Endometrial microvascular endothelial cells (primary cell): ENCODE data around the gene ZNF710. TPM values are rescaled to one million over a fixed set of nuclear protein-coding genes. Genes with fewer than 3 reads are reported as not detected.

ENCODE experiments used
- in situ Hi-C: cut with HindIII; loops from 2 replicates; pipeline ENCODE4 v1.10.0; 2017; ENCODE audit warnings: low sequenced_read_pairs, low pct_unique_long_range_greater_than_20kb; ENCODE audit errors: inconsistent ontology term
- total RNA-seq: library from RNA; depleted of rRNA; stranded (reverse); fragments of >200 nt; gene quantifications from one replicate; pipeline ENCODE4 v1.2.3, GENCODE V29; 2015; ENCODE audit errors: inconsistent ontology term

Gene ZNF710
- total RNA-seq, 1 donor from 2014 or later = 15.2 TPM

DNA sequence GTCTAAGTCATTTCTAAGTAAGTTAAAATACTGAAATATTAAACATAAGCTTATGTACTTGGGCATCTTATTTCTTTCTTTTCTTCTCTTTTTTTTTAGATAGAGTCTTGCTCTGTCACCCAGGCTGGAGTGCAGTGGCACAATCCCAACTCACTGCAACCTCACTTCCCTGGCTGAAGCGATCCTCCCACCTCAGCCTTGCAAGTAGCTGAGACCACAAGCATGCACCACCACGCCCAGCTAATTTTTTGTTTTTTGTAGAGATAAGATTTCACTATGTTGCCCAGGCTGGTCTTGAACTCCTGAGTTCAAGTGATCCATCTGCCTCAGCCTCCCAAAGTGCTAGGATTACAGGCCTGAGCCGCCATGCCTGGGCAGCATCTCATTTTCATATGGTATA is 16.0 kb upstream of the ZNF710 start:
- in situ Hi-C loops = no loop called here

DNA sequence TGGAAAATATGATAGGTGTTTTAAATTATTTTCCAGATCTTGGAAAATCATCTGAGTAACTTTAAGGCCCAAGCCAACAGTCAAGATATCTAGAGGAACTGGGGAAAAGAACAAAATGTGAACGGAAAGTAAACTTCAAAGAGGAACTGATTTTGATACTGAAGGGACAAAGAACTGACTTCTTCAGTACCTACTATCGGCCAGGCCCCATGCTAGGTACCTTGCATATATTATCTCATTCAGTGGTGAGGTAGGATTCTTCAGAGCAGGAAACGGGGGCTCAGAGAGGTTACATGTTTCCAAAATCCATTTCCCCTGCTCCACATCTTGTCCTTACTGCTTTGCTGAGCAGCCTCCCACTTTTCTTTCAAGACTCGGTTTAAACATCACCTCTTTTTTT is 9.8 kb upstream of the ZNF710 start:
- in situ Hi-C loops = no loop called here

DNA sequence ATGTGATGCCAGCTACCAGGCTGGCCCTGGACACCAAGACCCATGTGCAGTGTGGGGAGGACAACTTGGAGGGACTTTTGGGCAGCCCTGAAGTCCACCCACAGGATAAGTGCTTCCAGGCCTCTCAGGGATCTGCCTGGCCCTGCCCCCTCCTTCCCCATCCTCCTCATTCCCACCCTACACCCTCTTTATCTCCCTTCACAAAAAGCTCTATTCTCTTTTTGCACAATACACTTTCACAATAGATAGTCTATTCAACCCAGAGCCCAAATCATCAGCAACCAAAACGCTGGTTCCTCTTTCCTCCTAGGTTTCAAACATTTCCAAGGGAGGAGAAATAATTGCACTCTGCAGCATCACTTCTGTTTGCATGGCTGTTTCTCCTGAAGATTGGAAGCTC is 7.8 kb upstream of the ZNF710 start:
- in situ Hi-C loops = no loop called here

DNA sequence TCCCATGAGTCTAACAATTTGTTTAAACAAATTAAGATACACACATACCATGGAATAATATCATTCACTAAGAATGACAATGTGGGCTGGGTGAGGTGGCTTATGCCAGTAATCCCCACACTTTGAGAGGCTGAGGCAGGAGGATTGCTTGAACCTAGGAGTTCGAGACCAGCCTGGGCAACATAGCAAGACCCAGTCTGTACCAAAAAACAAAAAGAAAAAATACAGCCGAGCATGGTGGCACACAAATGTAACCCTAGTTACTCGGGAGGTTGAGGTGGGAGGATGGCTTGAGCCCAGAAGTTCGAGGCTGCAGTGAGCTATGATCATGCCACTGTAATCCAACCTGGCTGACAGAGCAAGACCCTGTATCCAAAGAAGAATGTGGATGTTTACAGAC is 4.0 kb upstream of the ZNF710 start:
- in situ Hi-C loops = no loop called here

DNA sequence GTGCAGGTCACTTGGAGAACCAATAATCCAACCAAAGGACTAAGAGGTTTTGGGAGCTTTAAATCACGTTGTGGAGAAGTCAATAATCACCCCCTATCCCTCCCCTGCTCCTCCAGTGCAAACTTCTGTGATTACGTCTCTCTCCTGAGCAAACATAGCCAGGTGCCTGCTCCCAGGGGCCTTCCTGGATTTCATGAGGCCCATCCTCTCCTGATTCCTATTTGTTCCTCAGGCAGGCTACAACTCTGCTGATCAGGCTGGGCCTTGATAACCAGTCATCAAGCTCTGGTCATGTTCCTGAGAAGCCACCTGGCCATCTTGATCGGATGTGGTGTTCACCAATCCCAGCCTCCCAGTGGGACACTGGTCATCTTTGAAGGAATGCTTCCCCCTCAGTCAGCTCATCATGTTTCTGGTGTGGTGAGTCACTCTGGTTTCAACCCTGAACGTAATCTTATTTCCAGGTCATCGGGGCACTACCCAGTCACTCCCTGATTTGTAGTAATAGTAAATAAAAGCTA is 2.9 kb upstream of the ZNF710 start:
- in situ Hi-C loops = no loop called here

DNA sequence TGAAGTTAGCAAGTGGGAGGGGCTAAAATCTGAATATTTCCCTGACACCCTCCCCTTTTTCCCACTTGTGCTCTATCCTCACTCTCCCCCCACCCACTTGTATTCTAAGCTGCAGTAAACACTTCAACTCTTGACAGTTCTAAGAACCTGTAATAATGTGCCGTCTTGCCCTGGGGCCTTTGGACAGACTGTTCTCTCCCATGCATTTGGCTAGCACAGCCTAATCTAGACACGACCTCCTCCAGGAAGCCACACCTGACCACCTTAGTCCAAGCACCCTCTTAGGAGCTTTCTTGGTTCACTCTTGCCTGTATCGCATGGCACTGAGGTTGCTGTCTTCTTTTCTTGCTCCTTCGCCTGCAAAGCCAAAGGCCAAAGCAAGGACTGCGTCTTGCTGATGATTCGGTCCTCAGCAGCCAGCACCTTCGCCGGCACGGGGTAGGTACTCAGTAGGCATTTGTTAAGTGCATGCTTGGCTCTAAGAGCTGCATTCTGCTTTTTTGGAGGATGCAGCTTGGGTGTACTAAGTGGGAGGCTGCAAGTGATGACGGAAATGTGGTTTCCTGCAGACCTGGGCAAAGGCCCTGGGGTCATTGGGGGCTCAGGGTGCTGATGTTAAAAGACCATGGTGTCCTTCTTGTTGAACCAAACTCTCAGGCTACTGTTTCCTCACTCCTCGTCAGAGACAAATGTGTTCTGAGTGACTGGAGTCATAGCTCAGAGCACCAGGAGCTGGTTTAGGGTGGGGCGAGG is 2.0 kb upstream of the ZNF710 start:
- in situ Hi-C loops = no loop called here

DNA sequence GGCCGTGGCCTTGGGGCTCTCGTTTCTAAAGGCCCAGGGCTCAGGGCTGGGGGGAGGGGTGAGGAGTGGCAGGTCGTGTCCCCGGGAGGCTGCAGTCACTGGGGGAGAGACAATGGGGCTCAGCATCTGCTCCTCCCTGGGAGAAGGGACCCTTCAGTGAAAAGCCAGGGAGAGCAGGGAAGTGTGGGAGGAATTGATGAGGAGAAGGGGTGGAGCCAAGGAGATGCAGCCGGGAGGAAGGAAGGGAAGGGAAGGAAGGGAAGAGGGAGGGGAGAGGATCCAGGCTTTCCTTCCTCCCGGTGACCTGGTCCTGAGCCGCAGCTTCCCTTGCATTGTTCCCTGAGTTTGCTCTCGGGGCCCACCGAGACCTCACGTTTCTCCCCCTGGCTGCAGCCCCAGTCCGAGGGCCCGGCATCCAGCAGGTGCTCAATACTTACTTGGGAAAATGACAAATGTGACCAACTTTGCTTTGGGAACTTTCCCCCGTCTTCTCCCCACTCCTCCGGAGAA is 1.4 kb upstream of the ZNF710 start:
- in situ Hi-C loops = no loop called here

DNA sequence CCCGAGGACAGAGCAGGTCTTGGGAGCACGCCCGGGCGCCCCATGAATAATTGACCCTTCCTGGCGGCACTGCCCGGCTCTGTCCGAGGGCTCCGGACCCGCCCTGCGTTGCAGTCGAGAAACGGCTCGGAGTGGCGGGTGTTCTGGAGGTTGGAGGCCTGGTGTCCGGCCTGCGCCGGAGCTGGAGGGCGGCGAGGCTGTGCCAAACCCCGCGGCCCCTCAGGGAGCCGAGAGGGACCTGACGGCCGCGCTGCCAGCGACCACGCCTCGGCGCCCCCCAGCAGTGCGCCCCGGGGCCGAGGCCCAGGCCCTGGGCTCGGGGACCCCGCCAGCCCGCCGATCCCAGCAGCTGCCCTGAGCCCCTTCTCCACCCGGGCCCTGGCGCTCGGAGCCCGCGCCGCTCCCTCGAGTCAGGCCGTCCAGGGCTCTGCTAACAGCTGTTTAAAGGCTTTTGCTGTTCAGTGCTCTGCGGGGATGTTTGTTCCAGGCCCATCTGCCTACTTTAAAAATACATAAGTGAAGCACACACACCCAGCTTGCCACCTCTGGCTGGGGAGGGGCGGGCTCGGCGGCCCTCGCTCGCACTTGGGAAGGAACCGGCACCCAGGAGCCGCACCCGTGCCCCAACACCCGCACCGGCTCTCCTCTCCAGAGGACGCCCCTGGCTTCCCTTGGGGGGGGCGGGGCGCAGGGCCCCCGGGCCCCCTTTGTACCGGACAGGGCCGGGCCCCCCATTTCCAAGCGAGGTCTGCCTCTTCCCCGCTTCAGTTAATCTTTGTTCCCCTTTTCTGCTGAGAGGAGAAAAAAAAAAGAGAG is 730 bp upstream of the ZNF710 start:
- in situ Hi-C loops = no loop called here

DNA sequence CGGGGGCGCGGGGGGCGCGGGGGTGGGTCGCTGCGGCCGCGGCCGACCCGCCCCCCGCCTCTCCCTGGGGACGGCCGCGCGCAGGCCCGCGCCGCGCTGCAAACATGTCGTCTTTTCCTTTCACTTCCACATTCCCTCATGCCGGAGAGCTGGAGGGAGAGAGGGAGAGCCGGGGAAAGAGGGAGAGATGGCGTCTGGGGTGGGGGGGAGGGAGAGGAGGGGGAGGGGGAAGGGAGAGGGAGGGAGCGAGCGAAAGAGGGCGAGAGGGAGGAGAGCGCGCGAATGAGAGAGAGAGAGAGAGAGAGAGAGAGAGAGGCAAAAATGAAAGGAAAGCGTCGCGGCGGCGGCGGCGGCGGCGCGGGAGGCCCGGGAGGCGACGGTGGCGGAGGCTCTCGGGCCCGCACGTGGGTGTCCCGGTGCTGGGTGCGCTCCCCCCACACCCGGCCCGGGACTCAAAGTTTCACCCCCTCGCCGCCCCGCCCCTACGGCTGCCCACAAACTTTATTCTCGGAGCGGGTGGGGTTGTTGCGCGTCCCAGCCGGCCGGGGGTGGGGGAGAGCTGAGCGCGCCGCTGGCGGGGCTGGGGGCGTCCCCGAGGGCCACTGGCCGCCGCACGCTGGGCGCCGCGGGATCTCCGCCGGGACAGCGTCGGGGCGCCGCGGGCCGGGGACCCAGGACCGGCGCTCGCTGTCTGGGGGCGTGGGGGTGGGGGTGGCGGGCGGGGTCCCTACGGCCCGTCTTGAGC is 731 bp downstream of the ZNF710 start:
- in situ Hi-C loops = no loop called here

DNA sequence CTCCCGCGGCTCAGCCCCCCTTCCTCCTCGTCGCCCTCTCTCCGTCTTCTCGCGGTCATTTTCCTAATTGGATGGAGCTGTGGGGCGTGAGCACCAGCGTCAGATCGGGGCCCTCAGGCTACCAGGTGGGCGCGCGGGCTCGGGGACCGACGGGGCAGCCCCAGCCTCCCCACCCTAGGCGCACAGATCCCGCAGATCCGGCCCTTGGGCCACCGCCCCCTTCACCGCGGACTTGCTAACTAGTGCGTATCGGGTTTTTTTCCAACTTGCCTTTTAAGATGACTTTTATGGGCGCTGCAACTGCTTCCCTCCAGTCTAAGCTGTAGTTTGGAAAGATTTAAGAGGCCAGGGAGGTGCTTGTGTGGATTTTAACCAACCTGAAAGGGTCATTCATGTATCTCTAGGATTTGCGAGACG is 1.3 kb downstream of the ZNF710 start:
- in situ Hi-C loops = no loop called here

DNA sequence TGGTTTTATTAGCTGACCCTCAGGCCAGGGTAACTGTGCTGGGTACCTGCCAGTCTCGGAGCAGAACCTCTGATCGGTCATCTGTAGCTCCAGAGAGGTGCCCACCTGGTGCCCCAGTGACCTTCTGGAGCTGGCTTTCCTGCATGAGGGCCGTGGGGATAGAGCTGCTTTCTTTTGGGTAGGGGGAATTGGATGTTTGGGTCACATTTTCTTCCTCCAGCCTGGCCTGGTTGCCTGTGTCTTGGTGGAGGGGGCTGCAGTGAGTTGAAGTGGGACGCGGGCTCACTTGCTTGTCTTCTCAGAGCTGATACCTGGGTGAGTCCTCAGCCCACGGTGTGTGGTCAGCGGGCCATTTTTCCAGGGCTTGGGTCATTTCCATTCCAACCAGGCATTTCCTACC is 2.6 kb downstream of the ZNF710 start:
- in situ Hi-C loops = no loop called here

DNA sequence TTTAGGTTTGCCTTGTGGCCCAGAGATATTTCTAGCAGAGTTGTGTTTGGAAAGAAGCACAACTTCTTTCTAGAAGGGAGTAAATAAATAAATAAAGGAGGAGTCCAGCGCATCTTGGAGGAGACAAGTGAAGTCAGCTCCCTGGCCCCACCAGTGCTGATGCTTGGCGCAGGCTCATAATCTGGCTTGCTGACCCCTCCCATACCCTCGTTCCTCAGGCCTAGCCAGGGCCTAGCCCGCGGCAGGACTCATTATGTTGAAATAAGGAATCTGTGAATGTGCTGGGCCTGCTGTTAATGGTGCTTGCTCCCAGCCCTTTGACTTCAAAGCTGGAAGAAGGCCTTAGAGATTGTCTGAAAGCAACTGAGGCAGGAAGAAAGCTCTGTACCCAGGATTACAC is 3.1 kb downstream of the ZNF710 start:
- in situ Hi-C loops = no loop called here

DNA sequence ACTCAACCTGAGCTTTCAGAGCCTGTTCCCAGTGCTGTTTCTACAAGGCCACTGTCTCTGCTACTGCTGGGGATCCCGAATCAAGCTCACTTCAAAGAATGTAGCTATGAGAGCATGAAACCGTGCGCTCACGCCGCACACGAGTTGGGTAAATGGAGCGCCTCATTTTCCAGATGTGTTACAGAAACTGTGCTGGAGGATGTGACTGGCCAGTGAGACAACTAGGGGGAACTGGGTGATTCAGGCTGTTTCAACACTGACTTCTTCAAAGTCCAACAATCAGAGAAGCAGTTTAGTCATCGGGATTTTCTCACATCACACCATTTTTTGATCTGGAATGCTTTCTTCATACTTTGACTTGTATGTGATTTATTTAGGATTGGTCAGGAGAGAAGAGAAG is 3.5 kb downstream of the ZNF710 start:
- in situ Hi-C loops = no loop called here

DNA sequence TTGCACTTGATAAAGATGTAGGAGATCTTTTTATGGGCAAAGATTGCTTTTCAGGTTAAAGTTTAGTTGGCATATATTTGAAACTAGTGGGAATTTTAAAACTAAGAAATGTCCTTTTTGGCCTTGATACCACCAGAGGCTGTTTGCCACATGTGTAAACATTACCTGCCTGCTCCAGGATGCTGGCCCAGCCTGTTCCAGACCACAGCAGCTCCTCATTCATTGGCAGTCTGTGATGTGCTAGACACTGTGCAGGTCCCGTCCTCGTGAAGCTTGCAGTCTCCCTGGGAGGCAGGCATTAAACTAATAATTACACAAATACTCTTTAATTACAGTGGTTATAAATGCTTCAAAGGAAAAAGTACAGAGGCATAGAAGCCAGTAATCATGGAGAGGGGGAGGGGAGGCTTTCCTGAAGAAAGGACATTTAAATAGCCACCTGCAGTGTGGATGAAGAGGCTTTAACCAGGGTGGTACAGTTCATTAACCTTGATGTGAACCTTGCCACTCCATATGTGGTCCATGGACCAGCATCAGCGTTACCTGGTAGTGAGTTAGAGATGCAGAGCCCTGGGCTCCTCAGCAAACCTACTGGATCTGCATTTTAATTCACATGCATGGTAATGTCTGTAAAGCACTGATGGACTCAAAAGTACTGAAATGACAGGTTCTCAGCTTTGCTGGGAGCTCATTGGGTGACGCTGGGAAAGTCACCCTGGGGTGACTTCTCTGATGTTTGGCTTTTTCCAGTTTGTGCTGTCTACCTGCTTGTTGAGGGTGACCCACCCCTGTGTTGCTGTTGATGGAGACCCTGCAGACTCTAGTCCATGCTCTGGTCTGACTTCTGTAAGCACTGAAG is 5.3 kb downstream of the ZNF710 start:
- in situ Hi-C loops = no loop called here

DNA sequence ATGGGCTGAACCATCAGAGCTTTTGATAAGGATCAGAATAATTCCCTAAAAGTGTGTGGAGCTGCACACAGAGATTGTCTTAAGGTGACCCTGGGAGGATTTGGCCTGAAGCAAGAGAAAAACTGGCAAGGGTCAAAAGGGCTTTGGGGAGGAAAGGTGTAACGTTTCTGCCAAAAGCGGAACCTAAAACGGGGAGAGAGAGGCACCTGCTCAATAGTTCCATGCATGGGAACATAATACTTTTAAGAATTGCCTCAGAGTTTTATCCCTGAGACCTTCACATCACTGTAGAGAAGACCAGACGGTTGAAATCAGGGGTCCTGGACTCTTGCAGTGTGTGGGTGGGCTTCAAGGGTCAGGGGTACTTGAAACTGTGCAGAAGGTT is 5.9 kb downstream of the ZNF710 start:
- in situ Hi-C loops = no loop called here

DNA sequence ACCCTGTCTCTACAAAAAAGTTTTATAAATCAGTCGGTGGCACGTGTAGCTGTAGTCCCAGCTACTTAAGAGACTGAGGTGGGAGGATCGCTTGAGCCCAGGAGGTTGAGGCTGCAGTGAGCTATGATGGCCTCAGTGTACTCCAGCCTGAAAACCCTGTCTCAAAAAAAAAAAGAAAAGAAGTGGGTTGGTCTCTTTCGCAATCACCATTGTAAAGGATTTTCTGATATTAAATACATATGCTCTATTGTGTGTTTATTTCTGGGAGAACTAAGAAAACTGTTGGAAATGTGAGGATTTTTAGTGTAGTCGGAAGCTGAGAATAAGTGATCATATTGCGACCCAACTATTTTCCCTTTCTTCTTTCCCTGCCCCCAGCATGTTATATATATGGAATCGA is 7.5 kb downstream of the ZNF710 start:
- in situ Hi-C loops = no loop called here

DNA sequence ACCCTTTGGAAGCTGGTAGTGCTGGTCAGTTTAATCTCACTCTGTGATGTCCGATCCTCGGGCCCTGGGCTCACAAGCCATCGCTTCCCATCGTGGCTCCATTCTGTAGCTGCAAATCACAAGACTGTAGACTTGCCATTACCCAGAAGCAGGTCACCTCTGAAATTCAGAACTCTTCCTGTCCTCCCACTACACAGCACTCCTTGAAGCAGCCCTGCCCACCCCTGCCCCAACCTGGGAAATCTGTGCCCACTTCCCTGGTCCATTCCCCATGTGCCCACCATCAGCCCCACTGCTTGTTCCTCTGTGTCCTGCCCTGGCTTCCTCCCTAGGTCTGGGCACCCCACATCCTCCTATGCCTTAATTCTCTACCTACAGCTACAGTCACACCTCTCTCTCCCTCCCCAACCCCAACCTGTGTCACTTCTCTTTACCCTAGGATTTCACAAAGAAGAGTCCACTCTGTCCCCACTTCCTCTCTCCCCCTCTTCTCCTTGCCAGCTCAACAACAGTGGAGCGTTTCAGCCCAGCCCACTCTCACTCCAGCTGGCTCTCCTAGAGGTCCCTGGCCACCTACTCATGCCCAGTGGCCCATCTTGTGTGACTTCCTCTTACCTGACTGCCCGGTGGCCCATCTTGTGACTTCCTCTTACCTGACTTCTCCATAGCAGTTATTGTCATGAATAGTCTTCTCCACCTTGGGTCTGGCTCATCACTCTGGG is 8.3 kb downstream of the ZNF710 start:
- in situ Hi-C loops = no loop called here

DNA sequence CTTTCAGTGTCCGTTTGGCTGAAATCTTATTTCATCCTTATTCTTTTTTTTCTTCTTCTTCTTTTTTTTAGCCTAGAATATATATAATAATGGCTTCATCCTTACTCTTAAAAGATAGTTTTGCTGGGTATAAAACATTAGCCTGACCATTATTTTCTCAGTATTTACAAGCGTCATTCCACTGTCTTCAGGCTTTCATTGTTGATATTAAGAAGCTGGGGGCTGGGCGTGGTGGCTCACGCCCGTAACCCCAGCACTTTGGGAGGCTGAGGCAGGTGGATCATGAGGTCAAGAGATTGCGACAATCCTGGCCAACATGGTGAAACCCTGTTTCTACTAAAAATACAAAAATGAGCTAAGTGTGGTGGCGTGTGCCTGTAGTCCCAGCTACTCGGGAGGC is 10.6 kb downstream of the ZNF710 start:
- in situ Hi-C loops = no loop called here
